HepG2 (cell line): ENCODE data around the gene FUT3. TPM values are rescaled to one million over a fixed set of nuclear protein-coding genes. Genes with fewer than 3 reads are reported as not detected.

Experiments
- ATAC-seq: fragments of 200-7000 bp; cut with Tn5 transposase; 3 replicates; pipeline ENCODE4 v1.9.1; 2020; ENCODE audit warnings: mild to moderate bottlenecking, moderate library complexity
- BruUV-seq: library from RNA; stranded (reverse); fragments of 400-500 nt; replicated peaks from 2 replicates; lab custom pipeline; 2021; lab: Mats Ljungman, UMichigan
- CTCF ChIA-PET: fragments of 300-600 bp; formaldehyde crosslinking; extraction: SDS; loops from one replicate; lab custom pipeline; 2021; ENCODE audit warnings: low total read pairs, inconsistent platforms, low intra/inter-chr PET ratio; lab: Yijun Ruan, JAX
- POLR2A ChIA-PET: fragments of 350-600 bp; sonication (Branson Sonifier 250); formaldehyde crosslinking; loops from one replicate; lab custom pipeline; 2020; ENCODE audit warnings: antibody characterized with exemption, inconsistent platforms; lab: Yijun Ruan, JAX
- DNase-seq: peaks from one replicate; pipeline ENCODE4 v3.0.0-alpha.2; 2015; ENCODE audit warnings: low spot score
- FAIRE-seq: peaks from 3 replicates; lab custom pipeline; 2011; peaks lifted over from hg19 to GRCh38; lab: Jason Lieb, UNC
- H2AFZ ChIP-seq: one replicate; pipeline ENCODE4 v1.6.1; 2011; ENCODE audit warnings: low read length, inconsistent platforms
- H3K27ac ChIP-seq: fragments of 300-600 bp; 3 replicates; pipeline ENCODE4 v1.8.0; 2011; ENCODE audit warnings: mixed run types, mild to moderate bottlenecking, mixed read lengths, low read length, inconsistent platforms; ENCODE audit not compliant: insufficient read depth; ENCODE audit errors: extremely low read length
- H3K27me3 ChIP-seq, 2 experiments: fragments of 200-600 bp in 1 of 2; 2 replicates in 1 of 2; 3 replicates in 1 of 2; pipeline versions ENCODE4 v1.6.0 to v1.8.0; 2011; ENCODE audit warnings: low read length in 2 of 2, mild to moderate bottlenecking in 2 of 2, moderate library complexity in 2 of 2, inconsistent platforms in 1 of 2; ENCODE audit not compliant: insufficient read depth in 2 of 2, control insufficient read depth in 1 of 2
- H3K36me3 ChIP-seq, 2 experiments: fragments of 200-600 bp in 1 of 2; replicated peaks in 1 of 2; 2 replicates in 1 of 2; 3 replicates in 1 of 2; pipeline versions ENCODE4 v1.5.1 to v1.8.0; 2011; ENCODE audit warnings: low read length in 2 of 2, inconsistent platforms in 1 of 2; ENCODE audit not compliant: insufficient read depth in 2 of 2, control insufficient read depth in 1 of 2
- H3K4me1 ChIP-seq: 2 replicates; pipeline ENCODE4 v1.5.1; 2012; ENCODE audit warnings: low read length, inconsistent platforms; ENCODE audit not compliant: insufficient read depth
- H3K4me2 ChIP-seq: 2 replicates; pipeline ENCODE4 v1.6.0; 2011; ENCODE audit warnings: low read depth, low read length, inconsistent platforms
- H3K4me3 ChIP-seq, 3 experiments: fragments of 200-600 bp in 1 of 3; sonication (generic), shearing (Covaris generic) in 1 of 3; replicated peaks in 1 of 3; 2 replicates each; pipeline ENCODE4 v1.5.1; 2011 to 2016; ENCODE audit warnings: low read length in 3 of 3, inconsistent platforms in 2 of 3, low read depth in 2 of 3, mild to moderate bottlenecking in 2 of 3, control low read depth in 1 of 3, mixed read lengths in 1 of 3; ENCODE audit not compliant: insufficient read depth in 1 of 3
- H3K79me2 ChIP-seq: one replicate; pipeline ENCODE4 v1.6.1; 2011; ENCODE audit warnings: low read length, inconsistent platforms; ENCODE audit not compliant: insufficient read depth
- H3K9ac ChIP-seq: 2 replicates; pipeline ENCODE4 v1.6.0; 2011; ENCODE audit warnings: mild to moderate bottlenecking, low read depth, low read length, inconsistent platforms; ENCODE audit not compliant: insufficient read depth
- H3K9me3 ChIP-seq: 2 replicates; pipeline ENCODE4 v1.5.1; 2012; ENCODE audit warnings: mild to moderate bottlenecking, low read length
- H4K20me1 ChIP-seq: 2 replicates; pipeline ENCODE4 v1.6.0; 2011; ENCODE audit warnings: inconsistent platforms, mild to moderate bottlenecking, low read length, moderate library complexity; ENCODE audit not compliant: insufficient read depth
- EED ChIP-seq: sonication (generic); formaldehyde crosslinking; IDR thresholded peaks from 2 replicates; pipeline ENCODE4 v1.5.0; 2020; ENCODE audit warnings: mild to moderate bottlenecking, missing genetic modification reagents
- MAFF ChIP-seq: IDR thresholded peaks from 2 replicates; pipeline ENCODE4 v1.6.1; 2011; ENCODE audit warnings: low read depth, low read length, improper control_type of control experiment
- MTF2 ChIP-seq: sonication (generic); formaldehyde crosslinking; IDR thresholded peaks from 2 replicates; pipeline ENCODE4 v1.5.0; 2020; ENCODE audit warnings: missing genetic modification reagents, borderline replicate concordance
- NCOR1 ChIP-seq: fragments of 200-600 bp; sonication (generic); IDR thresholded peaks from 2 replicates; pipeline ENCODE4 v1.7.0; 2017; ENCODE audit warnings: antibody characterized with exemption, low read length, borderline replicate concordance
- NKX3-1 ChIP-seq: sonication (generic); formaldehyde crosslinking; IDR thresholded peaks from 2 replicates; pipeline ENCODE4 v1.5.0; 2020; ENCODE audit warnings: missing genetic modification reagents
- RELA ChIP-seq: sonication (generic); formaldehyde crosslinking; IDR thresholded peaks from 2 replicates; pipeline ENCODE4 v1.4.0; 2020; ENCODE audit warnings: missing genetic modification reagents
- RFX1 ChIP-seq: fragments of 450-650 bp; IDR thresholded peaks from 2 replicates; pipeline ENCODE4 v1.6.1; 2017
- ZBTB40 ChIP-seq, 2 experiments: fragments of 450-650 bp in 1 of 2; sonication (generic) in 1 of 2; formaldehyde crosslinking in 1 of 2; IDR thresholded peaks; 2 replicates each; pipeline versions ENCODE4 v1.6.1 to v1.8.0; 2016 to 2022; ENCODE audit warnings: antibody characterized with exemption in 1 of 2, mild to moderate bottlenecking in 1 of 2, missing genetic modification reagents in 1 of 2
- ZFAT ChIP-seq: sonication (generic); formaldehyde crosslinking; conservative IDR thresholded peaks from 2 replicates; pipeline ENCODE4 v1.8.1; 2023; ENCODE audit warnings: missing genetic modification reagents, inconsistent platforms
- ZNF430 ChIP-seq: sonication (generic); formaldehyde crosslinking; IDR thresholded peaks from 2 replicates; pipeline ENCODE4 v1.9.0; 2021; ENCODE audit warnings: mild to moderate bottlenecking, missing genetic modification reagents
- ZNF563 ChIP-seq: sonication (generic); formaldehyde crosslinking; IDR thresholded peaks from 2 replicates; pipeline ENCODE4 v1.8.0; 2022; ENCODE audit warnings: mild to moderate bottlenecking, moderate library complexity, missing genetic modification reagents
- ZNF724P ChIP-seq: sonication (generic); formaldehyde crosslinking; IDR thresholded peaks from 2 replicates; pipeline ENCODE4 v1.8.0; 2022; ENCODE audit warnings: missing genetic modification reagents, borderline replicate concordance
- ZNF749 ChIP-seq: sonication (generic); formaldehyde crosslinking; IDR thresholded peaks from 2 replicates; pipeline ENCODE4 v1.8.0; 2022; ENCODE audit warnings: mild to moderate bottlenecking, missing genetic modification reagents, moderate library complexity, borderline replicate concordance
- WGBS: methylation state at CpG from one replicate; pipeline ENCODE4 v1.1.6; 2017; ENCODE audit warnings: low lambda C conversion rate; 5-methylcytosine and 5-hydroxymethylcytosine counted together
- in situ Hi-C: cut with HindIII; loops from 2 replicates; pipeline ENCODE4 v1.10.0; 2017; ENCODE audit warnings: low pct_unique_long_range_greater_than_20kb; ENCODE audit not compliant: extremely low pct_ligation_motif_present
- intact Hi-C: fragments of 100-400 bp; cut with micrococcal nuclease; formaldehyde crosslinking; loops from one replicate; pipeline ENCODE4 v1.10.0; 2022; ENCODE audit not compliant: unreplicated experiment
- polyA plus RNA-seq, 8 experiments: library from polyadenylated mRNA; depleted of rRNA in 3 of 8; stranded (reverse) in 7 of 8; unstranded in 1 of 8; fragments of >200 nt; fragmentation: Illumina TruSeq in 4 of 8; extraction: Trizol in 4 of 8; gene quantifications; 2 replicates each; pipeline versions ENCODE4 v1.2.1 to v1.2.3, GENCODE V29; 2011 to 2016; ENCODE audit warnings: low read depth in 4 of 8, missing spikeins in 1 of 8, mixed read lengths in 1 of 8; ENCODE audit not compliant: insufficient read depth in 1 of 8
- total RNA-seq, 5 experiments: library from RNA; depleted of rRNA; stranded (reverse); fragments of >200 nt; fragmentation: Illumina TruSeq; extraction: Trizol; gene quantifications; 2 replicates each; pipeline ENCODE4 v1.2.3, GENCODE V29; 2016; ENCODE audit warnings: low read depth in 1 of 5
- TF ChIP-seq, protein P1 (sequence below): sonication (generic); formaldehyde crosslinking; conservative IDR thresholded peaks from 2 replicates; pipeline ENCODE4 v1.8.1; 2023; ENCODE audit warnings: missing genetic modification reagents

FUT3 gene
- total and polyA plus RNA-seq, 2 of the 13 experiments (the other 11 are each of a cell fraction or from before 2014, with no cell fraction given): 0.53 to 1.1 TPM

GRCh38 chr19:5838353-5839064, 12.7 kb downstream of the FUT3 start:
- Histone ChIP-seq H3K27me3 (no peaks in the 10 kb centered on the region; a peak in 1 of 5 replicates), H3K36me3 (no peaks in the 10 kb centered on the region; a peak in 1 of 5 replicates), H3K79me2 (peaks cover 13% of the 10 kb centered on the region), H3K27ac (peak overlapping the region; percentile 80), H3K4me1 (peaks cover 58% of the 10 kb centered on the region), H4K20me1 (no peaks in the 10 kb centered on the region), H3K4me3 (peak overlapping the region; percentile 69 to 84 (median 75)), H3K9ac (peak overlapping the region; percentile 77), H3K4me2 (peak overlapping the region; percentile 94), H2AFZ (no peak overlapping the region), H3K9me3 (no peaks in the 10 kb centered on the region)
- CTCF ChIA-PET: no interaction called here
- peak; percentile 51 for ATAC-seq
- FAIRE-seq: no peak
- POLR2A ChIA-PET: interaction anchor here (1.1 to 6.5 kb wide), 7 partner anchors 10 to 65 kb away, joined by 3 to 96 read pairs (median 8); partner anchors contain the start of genes FUT3, FUT5, NDUFA11 and VMAC
- BruUV-seq: no TSS peak
- WGBS: 10% methylated on average over 13 of the region's 20 CpGs
- in situ Hi-C loops: loop anchor here (5.0 kb wide), 1 partner anchor 54 kb away; no protein-coding TSS in a partner anchor
- DNase-seq: no peak
- intact Hi-C loops: no loop called here
- TF ChIP-seq RFX1: no peak
- TF ChIP-seq ZNF724P (CRISPR knock-in tag): no peak
- TF ChIP-seq NCOR1: no peak
- no peak for TF ChIP-seq ZBTB40 (IDR thresholded peaks at IDR 0.05)
- TF ChIP-seq ZBTB40 (CRISPR knock-in tag; IDR thresholded peaks at IDR 0.05): 0 out of 2 replicates have a peak, but pooled peaks have one; percentile 33
- no peak for TF ChIP-seq ZNF563 (CRISPR knock-in tag)
- TF ChIP-seq EED (CRISPR knock-in tag): no peak
- no peak for TF ChIP-seq ZNF749 (CRISPR knock-in tag)
- no peak for TF ChIP-seq ZFAT (CRISPR knock-in tag)
- TF ChIP-seq NKX3-1: no peak; the same call in 1 of the 2 replicates
- TF ChIP-seq ZNF430 (CRISPR knock-in tag): peak; percentile 65; the same call in 1 of the 2 replicates
- no peak for TF ChIP-seq RELA
- TF ChIP-seq MTF2 (CRISPR knock-in tag): no peak
- TF ChIP-seq, protein P1, sequence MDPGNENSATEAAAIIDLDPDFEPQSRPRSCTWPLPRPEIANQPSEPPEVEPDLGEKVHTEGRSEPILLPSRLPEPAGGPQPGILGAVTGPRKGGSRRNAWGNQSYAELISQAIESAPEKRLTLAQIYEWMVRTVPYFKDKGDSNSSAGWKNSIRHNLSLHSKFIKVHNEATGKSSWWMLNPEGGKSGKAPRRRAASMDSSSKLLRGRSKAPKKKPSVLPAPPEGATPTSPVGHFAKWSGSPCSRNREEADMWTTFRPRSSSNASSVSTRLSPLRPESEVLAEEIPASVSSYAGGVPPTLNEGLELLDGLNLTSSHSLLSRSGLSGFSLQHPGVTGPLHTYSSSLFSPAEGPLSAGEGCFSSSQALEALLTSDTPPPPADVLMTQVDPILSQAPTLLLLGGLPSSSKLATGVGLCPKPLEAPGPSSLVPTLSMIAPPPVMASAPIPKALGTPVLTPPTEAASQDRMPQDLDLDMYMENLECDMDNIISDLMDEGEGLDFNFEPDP (CRISPR knock-in tag): no peak
- TF ChIP-seq MAFF: no peak
